PC-9 (cell line): ENCODE results near the gene NISCH. TPM values are rescaled to one million over a fixed set of nuclear protein-coding genes. Genes with fewer than 3 reads are reported as not detected.

Experiments
- BruUV-seq: library from RNA; stranded (reverse); fragments of 400-500 nt; replicated peaks from 2 replicates; lab custom pipeline; 2021; lab: Mats Ljungman, UMichigan
- CTCF ChIA-PET: fragments of 300-600 bp; sonication (Branson Sonifier 250); formaldehyde crosslinking; loops from one replicate; lab custom pipeline; 2022; ENCODE audit warnings: antibody characterized with exemption; lab: Charles Lee
- POLR2A ChIA-PET: fragments of 300-600 bp; sonication (Branson Sonifier 250); formaldehyde crosslinking; loops from one replicate; lab custom pipeline; 2022; ENCODE audit warnings: antibody characterized with exemption; ENCODE audit not compliant: unreplicated experiment; lab: Charles Lee
- DNase-seq, 2 experiments: peaks; one replicate each; pipeline versions ENCODE4 v3.0.0 to v3.0.0-alpha.2; 2015 to 2022; ENCODE audit warnings: mixed read lengths in 1 of 2
- H2AFZ ChIP-seq: fragments of 200-600 bp; sonication (generic); 2 replicates; pipeline ENCODE4 v1.8.1; 2017; ENCODE audit warnings: antibody characterized with exemption
- H3F3A ChIP-seq: fragments of 200-600 bp; sonication (generic); 2 replicates; pipeline ENCODE4 v1.8.1; 2017; ENCODE audit warnings: antibody characterized with exemption, mild to moderate bottlenecking, low read depth; ENCODE audit not compliant: insufficient read depth
- H3K27ac ChIP-seq: fragments of 200-600 bp; sonication (generic); 2 replicates; pipeline ENCODE4 v1.6.1; 2016; ENCODE audit warnings: mixed run types
- H3K27me3 ChIP-seq: fragments of 200-600 bp; sonication (generic); 2 replicates; pipeline ENCODE4 v1.6.1; 2016; ENCODE audit warnings: low read depth, mixed run types; ENCODE audit not compliant: insufficient read depth
- H3K36me3 ChIP-seq: fragments of 200-600 bp; sonication (generic); 2 replicates; pipeline ENCODE4 v1.6.1; 2016; ENCODE audit warnings: low read depth, mixed run types
- H3K4me1 ChIP-seq: fragments of 200-600 bp; sonication (generic); replicated peaks from 2 replicates; pipeline ENCODE4 v1.6.1; 2016; ENCODE audit warnings: mixed run types; ENCODE audit not compliant: insufficient read depth
- H3K4me2 ChIP-seq: fragments of 200-600 bp; sonication (generic); 2 replicates; pipeline ENCODE4 v1.6.1; 2017; ENCODE audit warnings: mixed run types
- H3K4me3 ChIP-seq: fragments of 200-600 bp; sonication (generic); 2 replicates; pipeline ENCODE4 v1.6.1; 2016; ENCODE audit warnings: mixed run types
- H3K79me2 ChIP-seq: fragments of 200-600 bp; sonication (generic); 2 replicates; pipeline ENCODE4 v1.6.1; 2017; ENCODE audit warnings: low read depth, mixed run types
- H3K9me2 ChIP-seq: fragments of 200-600 bp; sonication (generic); 2 replicates; pipeline ENCODE4 v1.8.1; 2017; ENCODE audit warnings: mild to moderate bottlenecking; ENCODE audit not compliant: insufficient read depth
- H3K9me3 ChIP-seq: fragments of 200-600 bp; sonication (generic); 2 replicates; pipeline ENCODE4 v1.8.1; 2016; ENCODE audit warnings: low read depth; ENCODE audit not compliant: insufficient read depth
- H4K20me1 ChIP-seq: fragments of 200-600 bp; sonication (generic); 2 replicates; pipeline ENCODE4 v1.8.1; 2017; ENCODE audit not compliant: insufficient read depth
- CTCF ChIP-seq: fragments of 200-600 bp; sonication (generic); conservative IDR thresholded peaks from 2 replicates; pipeline ENCODE4 v1.6.1; 2017; ENCODE audit warnings: mixed run types, antibody characterized with exemption, mild to moderate bottlenecking, moderate library complexity
- EZH2 ChIP-seq: fragments of 200-600 bp; sonication (generic); IDR thresholded peaks from 2 replicates; pipeline ENCODE4 v1.8.0; 2017; ENCODE audit warnings: antibody characterized with exemption, low read depth
- intact Hi-C: fragments of 100-400 bp; cut with micrococcal nuclease; formaldehyde crosslinking; loops from one replicate; pipeline ENCODE4 v1.10.0; 2022; ENCODE audit not compliant: unreplicated experiment
- total RNA-seq: library from RNA; stranded (reverse); gene quantifications from 2 replicates; pipeline ENCODE4 v1.2.3, GENCODE V29; 2021

NISCH gene
- total RNA-seq, 1 experiment from 2014 or later: 66.1 TPM

DNA sequence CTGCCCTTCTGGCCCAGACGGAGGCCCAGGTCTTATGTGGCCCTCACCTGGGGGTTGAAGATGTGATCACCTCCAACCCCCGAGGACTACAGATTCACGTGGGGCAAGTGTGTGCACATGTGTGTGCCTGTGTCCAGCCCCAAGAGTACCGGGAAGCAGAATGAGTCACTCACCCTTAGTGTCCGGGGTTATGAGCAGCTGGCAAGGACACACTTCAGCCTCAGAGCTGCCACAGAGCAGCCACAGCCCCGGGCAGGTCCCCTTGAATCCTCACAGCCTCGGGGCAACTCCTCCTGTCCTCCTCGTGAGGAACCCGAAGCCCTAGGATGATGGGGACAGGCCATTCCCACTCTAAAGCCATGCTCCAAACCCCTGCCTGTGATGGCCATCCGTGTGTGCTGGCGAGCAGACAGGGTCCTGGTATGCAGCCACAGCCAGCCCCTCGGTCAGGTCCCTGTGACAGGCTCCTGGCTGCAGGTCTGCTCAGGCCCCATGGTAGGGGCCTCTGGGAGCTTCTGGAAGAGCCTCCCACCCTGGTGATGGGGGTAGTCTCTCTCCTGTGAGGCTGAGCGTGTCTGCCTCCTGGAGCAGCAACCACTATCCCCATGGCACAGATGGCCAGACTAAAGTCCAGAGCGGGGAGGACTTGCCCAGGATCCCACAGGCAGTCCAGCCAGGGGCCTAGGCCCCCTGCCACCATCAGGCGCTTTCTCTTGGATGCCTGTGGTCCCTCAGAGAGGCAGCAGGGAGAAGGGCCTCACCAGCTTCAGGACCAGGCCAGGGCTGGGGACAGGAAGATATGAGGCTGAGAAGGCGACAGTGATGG, 40.6 kb downstream of the NISCH start:
- Histone ChIP-seq H3K27ac (no peak overlapping the region), H3K4me2 (no peak overlapping the region), H3K27me3 (no peaks in the 10 kb centered on the region), H3K79me2 (no peaks in the 10 kb centered on the region), H4K20me1 (no peaks in the 10 kb centered on the region), H3K9me3 (no peaks in the 10 kb centered on the region), H3K4me3 (no peak overlapping the region), H3F3A (no peaks in the 10 kb centered on the region), H3K4me1 (no peaks in the 10 kb centered on the region), H2AFZ (no peak overlapping the region), H3K36me3 (no peaks in the 10 kb centered on the region), H3K9me2 (no peaks in the 10 kb centered on the region)
- intact Hi-C loops: no loop called here
- ChIA-PET CTCF (interaction anchor here (0.6 kb wide), 1 partner anchor 92 kb away, joined by 10 read pairs; no protein-coding TSS in a partner anchor), POLR2A (interaction anchor here (0.6 kb wide), 1 partner anchor 30 kb away, joined by 3 read pairs; no protein-coding TSS in a partner anchor)
- peak in 1 of 2 experiments; percentile 22 for DNase-seq
- BruUV-seq: no TSS peak
- TF ChIP-seq CTCF: no peak
- no peak for TF ChIP-seq EZH2

DNA sequence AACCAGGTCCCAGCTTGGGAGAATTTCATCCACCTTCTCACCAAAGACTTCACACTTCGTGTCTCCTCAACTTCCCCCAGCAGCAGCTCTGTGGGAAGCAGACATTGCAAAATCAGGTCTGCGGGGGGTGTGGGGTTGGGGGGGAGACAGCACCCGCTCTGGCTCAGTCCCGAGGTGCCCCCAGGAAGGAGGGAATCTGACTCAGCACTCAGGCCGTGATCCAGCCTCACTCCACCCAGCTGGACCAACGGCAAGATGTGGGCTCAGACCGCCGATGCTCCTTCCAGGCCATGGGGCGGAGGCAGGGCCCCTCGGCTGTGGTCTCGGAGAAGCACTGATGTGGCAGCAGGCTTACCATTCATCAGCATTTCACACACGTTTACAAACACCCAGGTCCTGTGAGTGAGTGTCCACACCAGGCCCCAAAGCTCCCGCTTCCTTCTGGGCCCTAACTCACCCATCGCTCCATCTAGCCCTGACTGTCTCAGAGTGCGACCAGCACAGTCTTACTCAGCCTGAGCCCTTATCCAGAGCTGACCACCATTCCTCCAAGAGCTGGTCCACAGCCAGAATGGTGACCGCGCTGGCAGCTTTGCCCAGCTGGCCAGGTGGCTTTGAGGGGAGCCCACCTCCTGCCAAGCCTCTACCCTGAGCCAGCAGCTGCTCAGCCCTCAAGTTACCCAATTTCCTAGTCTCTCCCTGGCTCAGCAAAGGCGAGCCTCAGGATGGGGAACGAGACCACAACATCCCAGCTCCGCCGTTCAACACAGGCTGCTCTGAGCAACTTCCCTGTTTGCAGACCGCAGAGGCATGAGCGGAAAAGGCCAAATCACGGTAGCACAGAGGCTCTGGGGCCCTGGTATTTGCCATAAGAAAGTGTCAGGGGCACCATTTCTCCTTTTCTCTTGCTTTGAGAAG, 43.0 kb downstream of the NISCH start:
- ChIA-PET POLR2A (no interaction called here), CTCF (no interaction called here)
- BruUV-seq: no TSS peak
- no peaks in the 10 kb centered on the region for H3K9me2 ChIP-seq
- intact Hi-C loops: no loop called here
- H2AFZ ChIP-seq: no peak overlapping the region
- H3K4me1 ChIP-seq: no peaks in the 10 kb centered on the region
- TF ChIP-seq CTCF (no peak), EZH2 (no peak)
- no peak overlapping the region for H3K4me2 ChIP-seq
- no peaks in the 10 kb centered on the region for H3F3A ChIP-seq
- H3K36me3 ChIP-seq: no peaks in the 10 kb centered on the region
- H4K20me1 ChIP-seq: no peaks in the 10 kb centered on the region
- no peaks in the 10 kb centered on the region for H3K79me2 ChIP-seq
- no peak overlapping the region for H3K4me3 ChIP-seq
- no peaks in the 10 kb centered on the region for H3K9me3 ChIP-seq
- no peak for DNase-seq
- H3K27me3 ChIP-seq: no peaks in the 10 kb centered on the region
- H3K27ac ChIP-seq: no peak overlapping the region

DNA sequence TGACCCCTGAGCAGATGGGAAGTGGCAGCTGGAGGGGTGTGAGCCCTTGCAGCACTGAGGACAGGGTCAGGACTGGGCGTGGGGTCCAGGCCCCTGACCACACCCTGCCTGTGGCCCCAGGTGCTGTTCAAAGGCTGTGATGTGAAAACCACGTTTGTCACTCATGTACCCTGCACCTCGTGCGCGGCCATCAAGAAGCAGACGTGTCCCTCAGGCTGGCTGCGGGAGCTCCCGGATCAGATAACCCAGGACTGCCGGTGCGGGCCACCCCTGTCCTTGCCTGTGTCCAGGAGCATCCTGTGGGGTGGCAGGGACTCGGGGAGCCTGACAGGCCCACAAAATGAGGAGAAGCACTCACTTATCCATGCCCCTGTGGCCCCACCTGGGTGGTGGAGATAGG, 45.6 kb downstream of the NISCH start:
- DNase-seq: no peak
- ChIA-PET POLR2A (no interaction called here), CTCF (no interaction called here)
- no TSS peak for BruUV-seq
- no peak overlapping the region for H3K27ac ChIP-seq
- no peak overlapping the region for H3K4me2 ChIP-seq
- H3K36me3 ChIP-seq: no peaks in the 10 kb centered on the region
- H3F3A ChIP-seq: no peaks in the 10 kb centered on the region
- no peak for TF ChIP-seq EZH2
- TF ChIP-seq CTCF: no peak
- no peak overlapping the region for H3K4me3 ChIP-seq
- no peaks in the 10 kb centered on the region for H3K9me3 ChIP-seq
- H3K4me1 ChIP-seq: no peaks in the 10 kb centered on the region
- H3K79me2 ChIP-seq: no peaks in the 10 kb centered on the region
- H3K9me2 ChIP-seq: no peaks in the 10 kb centered on the region
- H4K20me1 ChIP-seq: no peaks in the 10 kb centered on the region
- no peak overlapping the region for H2AFZ ChIP-seq
- H3K27me3 ChIP-seq: no peaks in the 10 kb centered on the region
- intact Hi-C loops: no loop called here
